ENCODE data around the gene KRTAP23-1. TPM values are rescaled to one million over a fixed set of nuclear protein-coding genes. Genes with fewer than 3 reads are reported as not detected.

KRTAP23-1 gene
- total RNA-seq, 1 experiment from 2014 or later: not detected

GRCh38 chr21:30315701-30316100, 32.7 kb downstream of the KRTAP23-1 start:
- no peak for DNase-seq (ENCODE audit: low read depth)

DNA sequence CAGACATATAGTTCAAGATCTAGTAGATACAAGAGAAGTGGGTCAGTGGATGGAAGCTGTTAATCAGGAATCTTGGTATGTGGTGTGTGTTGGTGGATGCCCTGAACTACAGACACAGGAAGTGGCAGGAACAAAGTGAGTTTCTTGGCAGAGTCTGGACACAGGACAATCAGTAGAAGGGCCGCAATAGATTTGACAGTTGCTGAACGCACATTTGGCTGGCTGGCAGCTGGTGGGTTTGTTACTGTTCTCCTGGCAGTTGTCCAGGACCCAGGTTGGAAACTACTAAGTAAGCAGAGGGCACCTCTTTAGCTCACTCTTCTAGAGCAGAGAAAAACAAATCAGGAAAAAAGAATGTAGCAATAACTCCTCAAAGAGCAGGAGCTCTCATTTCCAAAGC, 41.5 kb downstream of the KRTAP23-1 start:
- DNase-seq (ENCODE audit: low read depth): no peak

GRCh38 chr21:30305136-30305535, 43.3 kb downstream of the KRTAP23-1 start:
- DNase-seq (ENCODE audit: low read depth): no peak

Small RNA genes lying within 50 kb of the gene (small RNA-seq; reads per million reads assigned to genes)
- not detected for gene KRTAP23-1
- not detected for gene MIR4327

Other genes starting within 250 kb of the KRTAP23-1 start
- not detected in 2 replicates for gene CLDN17, start 181.8 kb downstream of the KRTAP23-1 start, total RNA-seq (2014; rRNA removed; shearing (Covaris generic))
- not detected in 2 replicates for gene CLDN8, start 132.5 kb downstream of the KRTAP23-1 start, total RNA-seq (2014; rRNA removed; shearing (Covaris generic))
- gene KRTAP24-1, start 65.7 kb downstream of the KRTAP23-1 start, total RNA-seq (2014; rRNA removed; shearing (Covaris generic)): not detected in 2 replicates
- not detected in 2 replicates for gene KRTAP25-1, start 59.1 kb downstream of the KRTAP23-1 start, total RNA-seq (2014; rRNA removed; shearing (Covaris generic))
- not detected in 2 replicates for gene KRTAP26-1, start 28.3 kb downstream of the KRTAP23-1 start, total RNA-seq (2014; rRNA removed; shearing (Covaris generic))
- gene KRTAP27-1, start 10.9 kb downstream of the KRTAP23-1 start, total RNA-seq (2014; rRNA removed; shearing (Covaris generic)): not detected in 2 replicates
- not detected in 2 replicates for gene KRTAP13-2, start 23.7 kb upstream of the KRTAP23-1 start, total RNA-seq (2014; rRNA removed; shearing (Covaris generic))
- not detected in 2 replicates for gene KRTAP13-1, start 47.4 kb upstream of the KRTAP23-1 start, total RNA-seq (2014; rRNA removed; shearing (Covaris generic))
- not detected in 2 replicates for gene KRTAP13-3, start 77.3 kb upstream of the KRTAP23-1 start, total RNA-seq (2014; rRNA removed; shearing (Covaris generic))
- not detected in 2 replicates for gene KRTAP13-4, start 81.6 kb upstream of the KRTAP23-1 start, total RNA-seq (2014; rRNA removed; shearing (Covaris generic))
- not detected in 2 replicates for gene KRTAP15-1, start 91.7 kb upstream of the KRTAP23-1 start, total RNA-seq (2014; rRNA removed; shearing (Covaris generic))
- gene KRTAP19-1, start 131.8 kb upstream of the KRTAP23-1 start, total RNA-seq (2014; rRNA removed; shearing (Covaris generic)): not detected in 2 replicates
- gene KRTAP19-2, start 138.8 kb upstream of the KRTAP23-1 start, total RNA-seq (2014; rRNA removed; shearing (Covaris generic)): not detected in 2 replicates
- not detected in 2 replicates for gene KRTAP19-3, start 143.4 kb upstream of the KRTAP23-1 start, total RNA-seq (2014; rRNA removed; shearing (Covaris generic))
- gene KRTAP19-4, start 148.6 kb upstream of the KRTAP23-1 start, total RNA-seq (2014; rRNA removed; shearing (Covaris generic)): not detected in 2 replicates
- not detected in 2 replicates for gene KRTAP19-5, start 153.5 kb upstream of the KRTAP23-1 start, total RNA-seq (2014; rRNA removed; shearing (Covaris generic))
- gene KRTAP19-6, start 193.3 kb upstream of the KRTAP23-1 start, total RNA-seq (2014; rRNA removed; shearing (Covaris generic)): not detected in 2 replicates
- not detected in 2 replicates for gene KRTAP19-7, start 212.7 kb upstream of the KRTAP23-1 start, total RNA-seq (2014; rRNA removed; shearing (Covaris generic))
- gene KRTAP22-2, start 241.8 kb upstream of the KRTAP23-1 start, total RNA-seq (2014; rRNA removed; shearing (Covaris generic)): not detected in 2 replicates
- not detected in 2 replicates for gene KRTAP6-3, start 243.8 kb upstream of the KRTAP23-1 start, total RNA-seq (2014; rRNA removed; shearing (Covaris generic))

Measured in HT1080 (cell line).